Measurements from ENCODE around the gene SYT15.

DNA sequence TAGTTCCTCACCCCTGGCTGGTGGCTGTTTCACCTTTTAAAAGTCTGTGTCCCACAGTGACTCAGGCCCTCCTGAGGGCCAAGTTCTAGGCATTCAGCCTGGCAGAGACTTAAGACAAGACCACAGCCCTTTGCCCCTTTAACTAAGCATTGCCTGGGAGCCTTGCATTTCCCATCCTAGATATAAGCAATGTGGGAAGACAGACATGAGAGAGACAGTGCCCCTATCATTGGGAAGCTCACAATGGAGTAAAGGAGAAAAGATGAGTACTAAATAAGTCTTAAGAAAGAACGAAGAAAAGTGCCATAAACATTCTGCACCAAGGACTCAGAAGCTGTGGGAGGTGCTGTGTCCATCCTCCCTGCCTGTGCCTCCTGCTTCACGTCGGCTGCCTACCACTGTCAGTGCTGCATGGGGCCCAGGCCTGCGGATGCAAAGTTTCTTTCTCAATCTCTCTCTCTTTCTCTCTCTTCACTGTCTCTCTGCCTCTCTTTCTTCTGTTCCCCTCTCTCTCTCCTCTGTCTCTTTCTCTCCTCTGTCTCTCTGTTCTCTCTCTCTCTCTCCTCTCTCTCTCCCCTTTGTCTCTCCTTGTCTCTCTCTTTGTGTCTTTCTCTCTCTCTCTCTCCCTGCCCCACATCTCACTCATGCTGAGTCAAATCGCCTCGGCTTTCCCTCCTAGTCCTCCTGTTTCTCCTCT is 44.0 kb upstream of the SYT15 start:
- TF ChIP-seq CTCF (IDR thresholded peaks at IDR 0.05 in 2 of 3, conservative IDR thresholded peaks at IDR 0.05 in 1 of 3; ENCODE audit: borderline replicate concordance in 1 of 3, insufficient read depth in 1 of 3, low read depth in 2 of 3, low read length in 2 of 3) = no peak
- TF ChIP-seq POLR2A (IDR thresholded peaks at IDR 0.05; ENCODE audit: borderline replicate concordance, extremely low read depth, insufficient read depth, insufficient read length) = no peak
- TF ChIP-seq EZH2 (IDR thresholded peaks at IDR 0.05) = no peak
- TF ChIP-seq REST (IDR thresholded peaks at IDR 0.05; ENCODE audit: low read depth) = no peak
- TF ChIP-seq ZNF274 (IDR thresholded peaks at IDR 0.05; ENCODE audit: low read depth, low read length) = no peak
- TF ChIP-seq ATF3 (IDR thresholded peaks at IDR 0.05) = no peak
- TF ChIP-seq SP1 (IDR thresholded peaks at IDR 0.05; ENCODE audit: low read depth) = no peak

All from HCT116 (cell line).